ENCODE measurements around the gene BRMS1. TPM values are rescaled to one million over a fixed set of nuclear protein-coding genes. Genes with fewer than 3 reads are reported as not detected.
"Not testable (repeated sequence)": the region's sequence is repeated elsewhere in the genome, so short reads cannot be mapped to it uniquely, and the experiment has no call there.

Gene BRMS1
- total and polyA plus RNA-seq, 4 donors: 11.3 to 29.4 (median 25.4) TPM

- H3K27ac ChIP-seq (ENCODE audit: low read depth, low read length): peak overlapping the region; percentile 97
These were observed 33.4 kb downstream of the BRMS1 start for GRCh38 chr11:66311470-66311964.

DNA sequence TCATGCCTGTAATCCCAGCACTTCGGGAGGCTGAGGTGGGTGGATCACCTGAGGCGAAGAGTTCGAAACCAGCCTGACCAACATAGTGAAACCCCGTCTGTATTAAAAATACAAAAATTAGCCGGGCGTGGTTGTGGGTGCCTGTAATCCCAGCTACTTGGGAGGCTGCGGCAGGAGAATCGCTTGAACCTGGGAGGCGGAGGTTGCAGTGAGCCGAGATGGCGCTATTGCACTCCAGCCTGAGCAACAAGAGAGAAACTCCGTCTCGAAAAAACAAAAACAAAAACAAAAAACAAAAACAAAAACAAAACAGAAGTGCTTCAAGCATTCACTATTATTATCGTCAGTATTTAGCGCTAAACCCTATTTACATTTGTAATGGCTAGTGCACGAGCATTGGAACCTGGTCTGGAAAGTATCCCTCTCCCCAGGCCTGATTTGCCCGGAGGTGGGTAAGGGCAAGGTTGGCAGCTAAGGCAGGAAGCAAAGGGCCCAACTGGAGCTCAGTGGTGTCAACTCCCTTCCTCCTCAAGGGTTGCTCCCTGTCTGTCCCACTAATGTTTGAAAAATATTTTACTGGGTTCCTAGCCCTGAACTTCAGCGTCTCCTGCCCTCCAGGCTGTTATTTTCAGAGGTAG lies 34.0 kb downstream of the BRMS1 start:
- not testable (repeated sequence) for DNase-seq (ENCODE audit: low read depth in 4 of 6, low spot score in 6 of 6); H3K27ac ChIP-seq (ENCODE audit: low read depth, low read length); H3K36me3 ChIP-seq (ENCODE audit: control insufficient read depth, insufficient read depth, low read length); H3K27me3 ChIP-seq (ENCODE audit: control insufficient read depth, insufficient read depth, low read length); H3K9me3 ChIP-seq (ENCODE audit: control insufficient read depth, insufficient read depth, low read length); H3K4me3 ChIP-seq (ENCODE audit: low read depth, low read length)
- H3K4me1 ChIP-seq (ENCODE audit: control insufficient read depth, insufficient read depth, low read length): peaks cover 30% of the 10 kb centered on the region
- WGBS (ENCODE audit: insufficient coverage): 96% methylated on average over 9 of the region's 18 CpGs

More at GRCh38 chr11:66311470-66311964, 33.4 kb downstream of the BRMS1 start:
- Histone ChIP-seq H3K4me1 (ENCODE audit: control insufficient read depth, insufficient read depth, low read length) (peaks cover 35% of the 10 kb centered on the region), H3K27me3 (ENCODE audit: control insufficient read depth, insufficient read depth, low read length) (no peaks in the 10 kb centered on the region), H3K4me3 (ENCODE audit: low read depth, low read length) (peak overlapping the region; percentile 75), H3K36me3 (ENCODE audit: control insufficient read depth, insufficient read depth, low read length) (peaks cover 4% of the 10 kb centered on the region), H3K9me3 (ENCODE audit: control insufficient read depth, insufficient read depth, low read length) (no peaks in the 10 kb centered on the region)
- DNase-seq (ENCODE audit: low read depth in 4 of 6, low spot score in 6 of 6): no peak
- WGBS (ENCODE audit: insufficient coverage): 26% methylated on average over 15 of the region's 26 CpGs

DNA sequence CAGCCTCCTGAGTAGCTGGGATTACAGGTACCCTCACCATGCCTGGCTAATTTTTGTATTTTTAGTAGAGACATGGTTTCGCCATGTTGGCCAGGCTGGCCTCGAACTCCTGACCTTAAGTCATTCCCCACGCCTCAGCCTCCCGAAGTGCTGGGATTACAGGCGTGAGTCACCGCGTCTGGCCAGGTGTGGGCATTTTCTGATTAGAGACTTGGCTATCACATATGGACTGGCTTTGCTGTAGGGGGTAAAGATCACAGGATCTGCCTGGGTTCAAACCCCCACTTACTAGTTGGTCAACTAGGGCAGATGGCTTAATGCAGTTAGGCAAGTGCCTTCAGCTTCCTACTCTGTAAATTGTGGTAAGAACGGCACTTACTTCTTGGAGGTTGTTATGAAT lies 34.6 kb downstream of the BRMS1 start:
- H3K4me3 ChIP-seq (ENCODE audit: low read depth, low read length): no peak overlapping the region
- H3K4me1 ChIP-seq (ENCODE audit: control insufficient read depth, insufficient read depth, low read length): peaks cover 27% of the 10 kb centered on the region
- DNase-seq (ENCODE audit: low read depth in 4 of 6, low spot score in 6 of 6): no peak
- WGBS (ENCODE audit: insufficient coverage): 97% methylated on average over 8 of the region's 8 CpGs
- no peak overlapping the region for H3K27ac ChIP-seq (ENCODE audit: low read depth, low read length)
- H3K36me3 ChIP-seq (ENCODE audit: control insufficient read depth, insufficient read depth, low read length): no peaks in the 10 kb centered on the region
- H3K27me3 ChIP-seq (ENCODE audit: control insufficient read depth, insufficient read depth, low read length): no peaks in the 10 kb centered on the region
- no peaks in the 10 kb centered on the region for H3K9me3 ChIP-seq (ENCODE audit: control insufficient read depth, insufficient read depth, low read length)

DNA sequence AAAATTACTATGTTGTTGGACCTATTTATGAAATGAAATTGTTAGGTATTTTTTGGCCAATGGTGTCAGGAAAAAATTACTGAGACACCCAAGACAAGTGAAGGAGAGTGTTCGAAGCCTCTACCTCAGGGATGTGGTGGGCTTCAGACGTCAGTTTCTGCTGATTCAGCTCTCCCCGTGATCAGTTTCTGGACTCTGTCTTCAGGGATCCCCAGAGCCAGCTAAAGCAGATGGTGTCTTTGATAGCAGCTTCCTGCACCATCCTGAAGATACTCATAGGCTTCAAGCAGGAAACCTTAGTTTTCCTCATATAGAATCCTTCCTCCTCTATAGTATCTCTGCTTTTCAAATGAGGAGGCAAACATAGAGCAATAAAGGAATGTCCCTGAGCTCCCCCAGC lies 35.4 kb downstream of the BRMS1 start:
- DNase-seq (ENCODE audit: low read depth in 4 of 6, low spot score in 6 of 6): peak in 1 of 6 donors; percentile 66
- H3K27me3 ChIP-seq (ENCODE audit: control insufficient read depth, insufficient read depth, low read length): no peaks in the 10 kb centered on the region
- 38% methylated on average over 3 of the region's 3 CpGs for WGBS (ENCODE audit: insufficient coverage)
- no peaks in the 10 kb centered on the region for H3K36me3 ChIP-seq (ENCODE audit: control insufficient read depth, insufficient read depth, low read length)
- H3K9me3 ChIP-seq (ENCODE audit: control insufficient read depth, insufficient read depth, low read length): no peaks in the 10 kb centered on the region
- no peak overlapping the region for H3K27ac ChIP-seq (ENCODE audit: low read depth, low read length)
- H3K4me1 ChIP-seq (ENCODE audit: control insufficient read depth, insufficient read depth, low read length): peaks cover 27% of the 10 kb centered on the region
- H3K4me3 ChIP-seq (ENCODE audit: low read depth, low read length): no peak overlapping the region

- Histone ChIP-seq H3K4me1 (ENCODE audit: control insufficient read depth, insufficient read depth, low read length) (no peaks in the 10 kb centered on the region), H3K4me3 (ENCODE audit: low read depth, low read length) (no peak overlapping the region), H3K27me3 (ENCODE audit: control insufficient read depth, insufficient read depth, low read length) (no peaks in the 10 kb centered on the region), H3K9me3 (ENCODE audit: control insufficient read depth, insufficient read depth, low read length) (no peaks in the 10 kb centered on the region), H3K27ac (ENCODE audit: low read depth, low read length) (no peak overlapping the region), H3K36me3 (ENCODE audit: control insufficient read depth, insufficient read depth, low read length) (no peaks in the 10 kb centered on the region)
- no peak for DNase-seq (ENCODE audit: low read depth in 4 of 6, low spot score in 6 of 6)
- 86% methylated on average over 9 of the region's 12 CpGs for whole genome bisulfite sequencing (ENCODE audit: insufficient coverage)
These were observed 42.2 kb downstream of the BRMS1 start for GRCh38 chr11:66302656-66303055.

DNA sequence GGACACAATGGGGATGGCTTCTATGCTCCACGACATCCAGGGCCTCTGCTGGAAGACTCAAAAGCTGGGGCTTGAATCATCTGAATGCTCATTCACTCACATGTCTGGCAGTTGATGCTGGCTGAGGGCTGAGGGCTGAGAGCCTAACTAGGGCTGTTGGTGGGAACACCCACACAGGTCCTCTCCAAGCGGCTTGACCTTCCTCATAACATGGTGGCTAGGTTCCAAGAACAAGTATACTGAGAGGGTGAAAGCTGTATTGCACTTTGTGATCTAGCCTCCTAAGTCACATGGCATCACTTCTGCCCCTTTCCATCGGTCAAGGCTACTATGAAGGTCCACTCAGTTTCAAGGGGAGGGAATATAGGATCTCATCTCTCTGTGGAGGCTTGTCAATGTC lies 45.7 kb downstream of the BRMS1 start:
- Histone ChIP-seq H3K4me3 (ENCODE audit: low read depth, low read length) (no peak overlapping the region), H3K27me3 (ENCODE audit: control insufficient read depth, insufficient read depth, low read length) (no peaks in the 10 kb centered on the region), H3K36me3 (ENCODE audit: control insufficient read depth, insufficient read depth, low read length) (peaks cover 26% of the 10 kb centered on the region), H3K4me1 (ENCODE audit: control insufficient read depth, insufficient read depth, low read length) (no peaks in the 10 kb centered on the region), H3K27ac (ENCODE audit: low read depth, low read length) (no peak overlapping the region), H3K9me3 (ENCODE audit: control insufficient read depth, insufficient read depth, low read length) (no peaks in the 10 kb centered on the region)
- no peak for DNase-seq (ENCODE audit: low read depth in 4 of 6, low spot score in 6 of 6)
- 78% methylated on average over 1 of the region's 3 CpGs for WGBS (ENCODE audit: insufficient coverage)

- H3K36me3 ChIP-seq (ENCODE audit: control insufficient read depth, insufficient read depth, low read length): peaks cover 31% of the 10 kb centered on the region
- no peak for DNase-seq (ENCODE audit: low read depth in 4 of 6, low spot score in 6 of 6)
- 26% methylated on average over 6 of the region's 8 CpGs for WGBS (ENCODE audit: insufficient coverage)
- peaks cover 7% of the 10 kb centered on the region for H3K27me3 ChIP-seq (ENCODE audit: control insufficient read depth, insufficient read depth, low read length)
- H3K4me1 ChIP-seq (ENCODE audit: control insufficient read depth, insufficient read depth, low read length): peaks cover 9% of the 10 kb centered on the region
- H3K27ac ChIP-seq (ENCODE audit: low read depth, low read length): no peak overlapping the region
- H3K4me3 ChIP-seq (ENCODE audit: low read depth, low read length): no peak overlapping the region
- no peaks in the 10 kb centered on the region for H3K9me3 ChIP-seq (ENCODE audit: control insufficient read depth, insufficient read depth, low read length)
These were observed 47.3 kb downstream of the BRMS1 start for GRCh38 chr11:66297610-66298009.

- H3K27me3 ChIP-seq (ENCODE audit: control insufficient read depth, insufficient read depth, low read length): peaks cover 13% of the 10 kb centered on the region
- H3K4me3 ChIP-seq (ENCODE audit: low read depth, low read length): no peak overlapping the region
- DNase-seq (ENCODE audit: low read depth in 4 of 6, low spot score in 6 of 6): no peak
These were observed 50.0 kb downstream of the BRMS1 start for GRCh38 chr11:66294626-66295620.

DNA sequence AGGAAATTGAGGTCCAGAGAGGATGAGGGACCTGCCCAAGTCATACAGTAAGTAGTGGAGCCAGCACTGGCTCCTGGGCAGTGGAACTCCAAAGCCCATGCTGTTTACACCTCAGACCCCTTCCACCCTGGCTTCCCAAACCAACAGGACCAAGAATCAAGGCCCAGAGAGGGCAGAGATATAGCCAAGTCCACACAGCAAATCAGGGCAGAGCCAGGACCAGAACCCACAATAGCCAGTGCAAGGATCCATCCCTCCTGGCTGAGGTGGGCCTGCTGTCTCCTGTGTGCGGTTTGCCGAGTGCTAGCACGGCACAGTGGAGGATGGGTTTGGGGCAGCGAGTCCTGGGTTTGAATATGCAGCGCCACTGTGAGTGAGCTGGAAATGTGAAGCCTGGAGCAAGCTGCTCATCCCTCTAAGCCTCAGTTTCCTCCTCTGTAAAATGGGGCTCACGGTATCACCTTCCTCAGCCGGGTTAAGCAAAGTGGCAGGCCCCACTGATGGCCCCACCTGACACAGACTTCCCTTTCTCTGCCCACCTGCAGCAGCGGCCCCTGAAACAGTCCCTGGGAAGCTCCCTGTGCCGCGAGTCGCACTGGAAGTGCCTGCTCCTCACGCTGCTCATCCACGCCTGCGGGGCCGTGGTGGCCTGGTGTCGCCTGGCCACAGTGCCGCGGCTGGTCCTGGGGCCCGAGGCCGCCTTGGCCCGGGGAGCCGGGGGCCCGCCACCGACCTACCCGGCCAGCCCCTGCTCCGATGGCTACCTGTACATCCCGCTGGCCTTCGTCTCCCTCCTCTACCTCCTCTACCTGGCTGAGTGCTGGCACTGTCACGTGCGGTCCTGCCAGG lies 50.9 kb downstream of the BRMS1 start:
- peaks cover 34% of the 10 kb centered on the region for H3K4me1 ChIP-seq (ENCODE audit: control insufficient read depth, insufficient read depth, low read length)
- no peaks in the 10 kb centered on the region for H3K9me3 ChIP-seq (ENCODE audit: control insufficient read depth, insufficient read depth, low read length)
- peaks cover 13% of the 10 kb centered on the region for H3K27me3 ChIP-seq (ENCODE audit: control insufficient read depth, insufficient read depth, low read length)
- H3K36me3 ChIP-seq (ENCODE audit: control insufficient read depth, insufficient read depth, low read length): peaks cover 31% of the 10 kb centered on the region
- DNase-seq (ENCODE audit: low read depth in 4 of 6, low spot score in 6 of 6): no peak
- no peak overlapping the region for H3K27ac ChIP-seq (ENCODE audit: low read depth, low read length)
- no peak overlapping the region for H3K4me3 ChIP-seq (ENCODE audit: low read depth, low read length)
- WGBS (ENCODE audit: insufficient coverage): 75% methylated on average over 27 of the region's 30 CpGs

More at GRCh38 chr11:66294626-66295620, 50.0 kb downstream of the BRMS1 start:
- Histone ChIP-seq H3K9me3 (ENCODE audit: control insufficient read depth, insufficient read depth, low read length) (no peaks in the 10 kb centered on the region), H3K36me3 (ENCODE audit: control insufficient read depth, insufficient read depth, low read length) (peaks cover 31% of the 10 kb centered on the region), H3K27ac (ENCODE audit: low read depth, low read length) (no peak overlapping the region), H3K4me1 (ENCODE audit: control insufficient read depth, insufficient read depth, low read length) (peaks cover 27% of the 10 kb centered on the region)
- WGBS (ENCODE audit: insufficient coverage): 78% methylated on average over 114 of the region's 123 CpGs

Measured in spinal cord (tissue), 10 donors.